Jurkat, Clone E6-1 (cell line): ENCODE measurements around the gene RIT2.

Experiments
- DNase-seq: peaks from one replicate; pipeline ENCODE4 v3.0.0-alpha.2; 2011; ENCODE audit warnings: low read depth, low spot score
- H3K4me3 ChIP-seq: 2 replicates; pipeline ENCODE4 v1.5.1; 2011; ENCODE audit warnings: mild to moderate bottlenecking, low read length, control low read depth, moderate library complexity

Gene RIT2

GRCh38 chr18:43108469-43108868 is 7.0 kb downstream of the RIT2 start:
- no peak for DNase-seq
- H3K4me3 ChIP-seq: no peak overlapping the region

DNA sequence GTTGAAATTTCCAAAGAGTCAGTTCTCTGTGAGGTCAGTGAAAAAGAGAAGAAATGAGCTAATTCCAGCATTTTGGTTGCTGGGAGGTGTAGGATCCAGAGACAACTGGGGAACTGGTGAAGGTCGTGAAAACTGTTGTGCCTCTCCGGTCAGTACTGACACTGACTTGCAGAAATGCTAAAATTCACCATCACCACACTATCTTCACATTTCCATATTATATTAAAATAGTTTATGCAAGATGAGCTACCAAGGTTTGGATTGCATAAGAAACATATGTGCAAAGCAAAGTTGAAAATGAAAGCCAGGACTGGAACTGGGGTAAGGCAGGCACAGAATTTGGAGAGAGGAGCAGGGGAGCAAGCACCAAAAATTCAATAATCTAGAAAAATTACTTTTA is 21.8 kb downstream of the RIT2 start:
- DNase-seq: no peak
- no peak overlapping the region for H3K4me3 ChIP-seq

DNA sequence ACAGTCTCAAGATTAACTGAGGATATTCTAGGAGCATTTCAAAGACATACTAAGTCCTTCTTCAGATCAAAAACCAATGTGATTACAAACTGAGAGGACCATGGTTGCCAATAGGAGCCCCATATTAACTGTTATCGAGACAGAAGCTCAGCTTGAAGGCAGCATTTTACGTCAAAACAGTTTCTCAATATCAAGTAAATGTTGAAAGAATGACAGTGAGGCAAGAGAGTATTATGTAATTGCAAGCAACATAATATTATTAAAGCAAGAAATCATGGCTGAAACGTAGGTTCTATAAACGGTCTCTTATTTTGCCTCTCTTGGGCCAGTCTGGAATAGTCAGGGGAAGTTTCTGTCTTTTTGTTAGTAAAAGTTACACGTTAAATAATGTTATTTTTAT is 22.9 kb downstream of the RIT2 start:
- no peak for DNase-seq
- H3K4me3 ChIP-seq: no peak overlapping the region

- H3K4me3 ChIP-seq: no peak overlapping the region
- no peak for DNase-seq
These were observed 34.1 kb downstream of the RIT2 start for GRCh38 chr18:43081396-43081795.

DNA sequence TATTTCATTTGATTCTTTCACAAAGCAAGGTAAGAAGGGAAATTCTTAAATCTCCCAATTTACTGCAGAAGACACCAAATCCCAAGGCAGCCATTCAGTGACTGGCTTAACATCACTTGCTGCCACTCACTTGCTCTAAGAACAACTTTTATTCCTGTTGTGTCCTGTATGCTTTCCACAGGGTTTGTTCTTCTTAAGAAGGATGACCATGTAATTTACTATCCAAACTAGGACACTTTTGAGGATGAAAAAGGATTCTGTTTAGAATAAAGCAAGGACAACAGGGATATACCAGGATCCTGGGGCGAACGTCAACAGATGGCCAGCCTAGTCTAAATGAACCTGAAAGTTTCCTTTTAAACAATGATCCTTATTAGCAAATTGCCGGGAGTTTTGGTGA is 34.8 kb downstream of the RIT2 start:
- no peak overlapping the region for H3K4me3 ChIP-seq
- DNase-seq: no peak

- DNase-seq: no peak
- no peak overlapping the region for H3K4me3 ChIP-seq
These were observed 36.1 kb downstream of the RIT2 start for GRCh38 chr18:43079422-43079821.

- no peak overlapping the region for H3K4me3 ChIP-seq
- DNase-seq: no peak
These were observed 36.9 kb downstream of the RIT2 start for GRCh38 chr18:43078478-43079092.

GRCh38 chr18:43077510-43078308 is 37.8 kb downstream of the RIT2 start:
- DNase-seq: no peak

GRCh38 chr18:43073771-43074170 is 41.7 kb downstream of the RIT2 start:
- DNase-seq: no peak
- no peak overlapping the region for H3K4me3 ChIP-seq

More at GRCh38 chr18:43077510-43078308, 37.8 kb downstream of the RIT2 start:
- no peak overlapping the region for H3K4me3 ChIP-seq

DNA sequence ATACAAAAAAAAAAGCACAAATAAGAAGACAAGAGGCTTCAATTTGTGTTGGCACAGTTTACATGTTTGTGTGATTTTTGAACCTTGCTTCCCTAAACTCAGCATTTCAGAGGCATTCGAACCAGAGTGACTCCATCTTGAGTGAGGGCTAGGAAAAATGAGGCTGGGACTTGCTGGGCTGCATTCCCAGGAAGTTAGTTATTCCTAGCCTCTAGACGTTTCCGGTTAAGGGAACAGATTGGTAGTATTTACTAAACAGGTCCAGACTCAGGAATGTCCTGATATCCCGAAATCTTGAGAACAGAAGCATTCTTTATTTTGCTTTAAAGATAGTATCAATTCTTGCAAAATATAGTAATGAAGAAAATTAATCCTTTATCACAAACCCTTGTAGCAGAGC is 46.7 kb downstream of the RIT2 start:
- no peak overlapping the region for H3K4me3 ChIP-seq
- DNase-seq: no peak

- DNase-seq: no peak
- H3K4me3 ChIP-seq: no peak overlapping the region
These were observed 47.9 kb downstream of the RIT2 start for GRCh38 chr18:43067570-43067969.

- H3K4me3 ChIP-seq: no peak overlapping the region
- DNase-seq: no peak
These were observed 53.7 kb downstream of the RIT2 start for GRCh38 chr18:43061816-43062215.

DNA sequence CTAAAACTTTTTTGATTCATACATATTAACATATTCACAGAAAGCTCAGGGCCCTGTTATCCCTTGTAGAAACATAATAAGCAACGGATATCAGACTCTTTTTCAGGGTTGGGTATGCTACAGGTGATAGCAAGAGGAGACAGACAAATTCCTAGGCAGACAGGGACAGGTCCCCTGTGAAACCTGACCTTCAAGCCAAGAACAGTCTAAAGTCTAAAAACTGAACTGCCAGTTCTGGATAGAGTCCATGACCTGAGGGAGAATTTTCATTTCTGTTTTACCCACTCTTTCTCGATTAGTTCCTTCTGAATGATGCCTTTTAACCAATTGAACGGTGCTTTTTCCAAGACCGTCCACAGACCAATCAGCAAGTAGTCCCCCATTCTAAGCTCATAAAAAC is 54.2 kb downstream of the RIT2 start:
- no peak overlapping the region for H3K4me3 ChIP-seq
- no peak for DNase-seq

DNA sequence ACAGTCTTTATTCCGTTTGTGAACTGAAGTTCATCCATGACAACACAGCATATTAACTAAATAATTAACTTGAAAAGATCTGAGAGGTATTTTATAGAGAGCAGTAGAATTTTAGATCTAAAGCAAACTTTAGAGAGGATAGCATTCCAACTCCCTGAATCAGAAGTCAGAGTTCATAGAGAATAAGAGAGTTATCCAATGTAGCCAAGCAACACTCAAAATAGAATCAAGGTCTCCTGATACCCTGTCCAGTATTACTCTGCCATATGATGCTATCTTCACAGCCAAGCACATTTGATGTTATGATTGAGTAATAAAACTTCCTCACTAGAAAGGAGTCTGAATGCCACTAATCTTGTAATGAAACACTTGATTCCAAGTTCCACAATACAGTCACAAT is 55.5 kb downstream of the RIT2 start:
- H3K4me3 ChIP-seq: no peak overlapping the region
- DNase-seq: no peak

- no peak for DNase-seq
These were observed 60.5 kb downstream of the RIT2 start for GRCh38 chr18:43054815-43055519.

DNA sequence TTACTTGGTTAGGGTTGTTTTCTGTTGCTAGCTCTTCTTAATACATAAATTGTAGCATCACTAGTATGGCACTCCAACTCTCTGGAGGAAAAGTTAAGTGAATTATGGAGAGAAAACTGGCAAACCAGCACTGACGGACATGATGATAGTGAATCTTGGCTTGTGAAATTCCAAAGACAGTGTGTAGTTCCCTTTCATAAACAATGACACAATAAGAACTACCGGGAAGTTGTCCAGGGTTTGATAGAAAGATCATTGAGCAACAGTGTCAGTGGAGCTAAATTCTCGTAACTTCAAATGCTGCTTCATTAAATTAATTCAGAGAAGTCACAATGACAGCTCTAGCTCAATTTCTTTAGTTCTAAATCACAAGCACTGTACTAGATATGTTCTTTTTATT is 66.5 kb downstream of the RIT2 start:
- H3K4me3 ChIP-seq: no peak overlapping the region
- DNase-seq: no peak

More at GRCh38 chr18:43054815-43055519, 60.5 kb downstream of the RIT2 start:
- H3K4me3 ChIP-seq: no peak overlapping the region

- H3K4me3 ChIP-seq: no peak overlapping the region
- DNase-seq: no peak
These were observed 69.2 kb downstream of the RIT2 start for GRCh38 chr18:43046322-43046721.

- no peak for DNase-seq
- no peak overlapping the region for H3K4me3 ChIP-seq
These were observed 71.9 kb downstream of the RIT2 start for GRCh38 chr18:43043626-43044025.

DNA sequence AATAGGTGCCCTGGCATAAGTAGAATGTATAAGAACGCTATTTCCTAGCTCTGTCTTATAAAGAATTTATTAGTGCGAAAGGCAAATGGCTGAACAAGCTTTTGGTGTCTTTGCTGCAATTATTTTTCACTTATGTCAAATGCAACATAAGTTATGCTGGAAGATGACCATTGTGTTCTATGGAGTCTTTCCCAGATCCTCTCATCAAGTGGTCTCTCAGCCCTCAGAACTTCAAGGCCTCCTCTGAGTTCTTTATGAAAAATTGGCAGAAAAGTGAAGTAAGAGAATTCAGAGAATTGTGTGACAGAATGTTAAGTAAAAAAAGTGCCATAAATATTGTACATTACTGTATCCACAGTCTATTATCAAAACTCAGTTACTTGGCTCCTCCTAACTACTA is 75.2 kb downstream of the RIT2 start:
- DNase-seq: no peak

More for the DNA sequence above, 75.2 kb downstream of the RIT2 start:
- H3K4me3 ChIP-seq: no peak overlapping the region
